Astrocyte (in vitro differentiated cells and primary cell): Measurements from ENCODE around the gene MBD5. TPM values are rescaled to one million over a fixed set of nuclear protein-coding genes. Genes with fewer than 3 reads are reported as not detected.

Experiments
- DNase-seq: peaks from one replicate; pipeline ENCODE4 v3.0.0-alpha.2; 2010; ENCODE audit warnings: low read depth
- FAIRE-seq: peaks from 2 replicates; lab custom pipeline; 2011; peaks lifted over from hg19 to GRCh38; lab: Jason Lieb, UNC
- H2AFZ ChIP-seq: 2 replicates; pipeline ENCODE4 v1.6.0; 2012; ENCODE audit warnings: low read depth, low read length, inconsistent platforms
- H3K27ac ChIP-seq: 2 replicates; pipeline ENCODE4 v1.5.1; 2011; ENCODE audit warnings: low read depth, low read length, inconsistent platforms
- H3K27me3 ChIP-seq: 2 replicates; pipeline ENCODE4 v1.6.0; 2011; ENCODE audit warnings: low read length, inconsistent platforms; ENCODE audit not compliant: insufficient read depth
- H3K36me3 ChIP-seq: 2 replicates; pipeline ENCODE4 v1.5.1; 2011; ENCODE audit warnings: low read length, inconsistent platforms; ENCODE audit not compliant: insufficient read depth
- H3K4me1 ChIP-seq: 2 replicates; pipeline ENCODE4 v1.5.1; 2011; ENCODE audit warnings: low read length, inconsistent platforms; ENCODE audit not compliant: insufficient read depth
- H3K4me2 ChIP-seq: 2 replicates; pipeline ENCODE4 v1.6.0; 2012; ENCODE audit warnings: low read length, inconsistent platforms
- H3K4me3 ChIP-seq: 2 replicates; pipeline ENCODE4 v1.5.1; 2011; ENCODE audit warnings: low read depth, mild to moderate bottlenecking, low read length, inconsistent platforms; ENCODE audit not compliant: insufficient read depth
- H3K79me2 ChIP-seq: 2 replicates; pipeline ENCODE4 v1.6.0; 2012; ENCODE audit warnings: mild to moderate bottlenecking, low read length, inconsistent platforms; ENCODE audit not compliant: insufficient read depth
- H3K9ac ChIP-seq: 2 replicates; pipeline ENCODE4 v1.6.0; 2012; ENCODE audit warnings: mild to moderate bottlenecking, low read length, inconsistent platforms
- H3K9me3 ChIP-seq: 2 replicates; pipeline ENCODE4 v1.5.1; 2012; ENCODE audit warnings: low read depth, mild to moderate bottlenecking, low read length, inconsistent platforms; ENCODE audit not compliant: insufficient read depth
- H4K20me1 ChIP-seq: 2 replicates; pipeline ENCODE4 v1.6.0; 2012; ENCODE audit warnings: low read length, inconsistent platforms; ENCODE audit not compliant: insufficient read depth
- H3K27ac Mint-ChIP-seq: one replicate; pipeline ENCODE4 v1.8.0; 2021; ENCODE audit warnings: mild to moderate bottlenecking, mixed read lengths; ENCODE audit not compliant: unreplicated experiment
- H3K27me3 Mint-ChIP-seq: one replicate; pipeline ENCODE4 v1.8.0; 2021; ENCODE audit warnings: low read depth, mixed read lengths; ENCODE audit not compliant: unreplicated experiment
- H3K36me3 Mint-ChIP-seq: one replicate; pipeline ENCODE4 v1.8.0; 2021; ENCODE audit warnings: low read depth, mixed read lengths; ENCODE audit not compliant: unreplicated experiment
- H3K4me1 Mint-ChIP-seq: one replicate; pipeline ENCODE4 v1.8.0; 2021; ENCODE audit warnings: low read depth, mixed read lengths; ENCODE audit not compliant: unreplicated experiment
- H3K4me3 Mint-ChIP-seq: one replicate; pipeline ENCODE4 v1.8.0; 2021; ENCODE audit warnings: mild to moderate bottlenecking, moderate library complexity, mixed read lengths; ENCODE audit not compliant: unreplicated experiment
- H3K9me3 Mint-ChIP-seq: one replicate; pipeline ENCODE4 v1.8.0; 2021; ENCODE audit warnings: mild to moderate bottlenecking, mixed read lengths; ENCODE audit not compliant: unreplicated experiment
- CTCF ChIP-seq: IDR thresholded peaks from 2 replicates; pipeline ENCODE4 v1.5.1; 2011; ENCODE audit warnings: low read depth, mild to moderate bottlenecking, inconsistent platforms, low read length, moderate library complexity; ENCODE audit not compliant: insufficient read depth
- EZH2 ChIP-seq: IDR thresholded peaks from 2 replicates; pipeline ENCODE4 v1.6.1; 2012; ENCODE audit warnings: mild to moderate bottlenecking, low read length, inconsistent platforms; ENCODE audit not compliant: insufficient read depth
- total RNA-seq: library from RNA; stranded (reverse); gene quantifications from 2 replicates; pipeline ENCODE4 v1.2.1, GENCODE V29; 2021

Gene MBD5
- total RNA-seq, 1 donor from 2014 or later: 53.6 TPM

DNA sequence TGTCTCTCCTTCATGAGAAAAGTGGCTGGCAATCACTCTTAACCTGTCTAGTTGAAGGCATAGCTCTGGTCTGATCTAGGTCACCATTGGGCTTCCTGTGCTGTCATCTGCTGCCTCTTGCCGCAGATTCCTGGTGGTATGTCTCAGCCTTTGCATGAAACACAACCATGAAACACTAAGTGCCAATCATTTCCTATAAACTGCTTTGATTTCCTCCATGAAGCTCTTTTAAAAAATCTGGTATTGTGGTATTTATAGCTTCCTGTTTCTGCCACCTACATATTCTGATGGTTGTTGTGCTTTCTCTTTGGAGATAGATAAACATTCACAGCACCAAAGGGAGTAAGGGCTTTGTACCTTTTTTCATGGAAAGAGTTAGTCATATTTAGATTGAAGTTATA is 503.6 kb downstream of the MBD5 start:
- H3K9me3 ChIP-seq: no peaks in the 10 kb centered on the region
- H4K20me1 ChIP-seq: no peaks in the 10 kb centered on the region
- H3K79me2 ChIP-seq: no peaks in the 10 kb centered on the region
- H3K9me3 Mint-ChIP-seq: no peaks in the 10 kb centered on the region
- H3K4me3 ChIP-seq: no peak overlapping the region
- H2AFZ ChIP-seq: no peak overlapping the region
- TF ChIP-seq EZH2: no peak
- no peak overlapping the region for H3K9ac ChIP-seq
- H3K27me3 ChIP-seq: no peaks in the 10 kb centered on the region
- peaks cover 7% of the 10 kb centered on the region for H3K36me3 Mint-ChIP-seq
- DNase-seq (no peak), FAIRE-seq (peak; percentile 34)
- H3K27ac ChIP-seq: no peak overlapping the region
- no peaks in the 10 kb centered on the region for H3K36me3 ChIP-seq
- H3K4me1 ChIP-seq: no peaks in the 10 kb centered on the region
- no peak overlapping the region for H3K27ac Mint-ChIP-seq
- H3K4me3 Mint-ChIP-seq: no peak overlapping the region
- H3K4me2 ChIP-seq: no peak overlapping the region
- no peaks in the 10 kb centered on the region for H3K27me3 Mint-ChIP-seq
- peaks cover 2% of the 10 kb centered on the region for H3K4me1 Mint-ChIP-seq

- FAIRE-seq (no peak), DNase-seq (no peak)
- H3K27me3 ChIP-seq: no peaks in the 10 kb centered on the region
- Mint-ChIP-seq H3K36me3 (peaks cover 7% of the 10 kb centered on the region), H3K27me3 (no peaks in the 10 kb centered on the region), H3K27ac (no peak overlapping the region), H3K4me3 (no peak overlapping the region), H3K9me3 (no peaks in the 10 kb centered on the region), H3K4me1 (peaks cover 2% of the 10 kb centered on the region)
- no peak overlapping the region for H3K27ac ChIP-seq
- H4K20me1 ChIP-seq: no peaks in the 10 kb centered on the region
- H3K4me3 ChIP-seq: no peak overlapping the region
- no peaks in the 10 kb centered on the region for H3K9me3 ChIP-seq
- no peak overlapping the region for H2AFZ ChIP-seq
- no peak for TF ChIP-seq CTCF
- TF ChIP-seq EZH2: no peak
- H3K4me2 ChIP-seq: no peak overlapping the region
- no peaks in the 10 kb centered on the region for H3K4me1 ChIP-seq
- no peaks in the 10 kb centered on the region for H3K79me2 ChIP-seq
- no peak overlapping the region for H3K9ac ChIP-seq
- no peaks in the 10 kb centered on the region for H3K36me3 ChIP-seq
Observed at GRCh38 chr2:148525130-148525529, 504.2 kb downstream of the MBD5 start.

- FAIRE-seq: no peak
- Histone ChIP-seq H3K9me3 (no peaks in the 10 kb centered on the region), H3K27ac (no peak overlapping the region), H3K9ac (no peak overlapping the region), H3K4me2 (no peak overlapping the region), H3K4me3 (no peak overlapping the region), H3K4me1 (no peaks in the 10 kb centered on the region), H3K79me2 (no peaks in the 10 kb centered on the region), H4K20me1 (no peaks in the 10 kb centered on the region), H3K27me3 (no peaks in the 10 kb centered on the region), H3K36me3 (no peaks in the 10 kb centered on the region), H2AFZ (no peak overlapping the region)
- no peak for DNase-seq
- no peaks in the 10 kb centered on the region for H3K27me3 Mint-ChIP-seq
- TF ChIP-seq EZH2 (no peak), CTCF (no peak)
- H3K27ac Mint-ChIP-seq: peak overlapping the region; percentile 21
- H3K9me3 Mint-ChIP-seq: no peaks in the 10 kb centered on the region
- peaks cover 4% of the 10 kb centered on the region for H3K36me3 Mint-ChIP-seq
- no peak overlapping the region for H3K4me3 Mint-ChIP-seq
- peaks cover 2% of the 10 kb centered on the region for H3K4me1 Mint-ChIP-seq
Observed at GRCh38 chr2:148526509-148527346, 505.8 kb downstream of the MBD5 start.
